ENCODE data around the gene RCHY1. TPM values are rescaled to one million over a fixed set of nuclear protein-coding genes. Genes with fewer than 3 reads are reported as not detected.
A peak's percentile ranks its signal among the peaks of the same experiment; 100 is the strongest.

RCHY1 gene
- total and polyA plus RNA-seq, 2 donors from 2014 or later, result 27.8 to 40.2 TPM

- intact Hi-C loops (cut with DNase I), result no loop called here
- Histone ChIP-seq H3K9me3 (ENCODE audit: control insufficient read depth in 2 of 3, insufficient read depth in 1 of 3, low read length in 3 of 3) (no peaks in the 10 kb centered on the region), H3K4me3 (ENCODE audit: low read length in 3 of 3) (no peak overlapping the region), H3K27ac (ENCODE audit: low read depth in 2 of 2, low read length in 2 of 2) (no peak overlapping the region), H3K36me3 (ENCODE audit: control insufficient read depth in 2 of 3, insufficient read depth in 3 of 3, low read length in 3 of 3) (peaks cover 7 to 23% (median 13%) of the 10 kb centered on the region in 3 donors), H3K4me1 (ENCODE audit: control insufficient read depth in 2 of 3, insufficient read depth in 2 of 3, low read depth in 1 of 3, low read length in 3 of 3) (no peaks in the 10 kb centered on the region), H3K27me3 (ENCODE audit: control insufficient read depth, insufficient read depth, low read length) (no peaks in the 10 kb centered on the region), H3K9ac (ENCODE audit: low read length in 3 of 3) (no peak overlapping the region)
- FAIRE-seq, result peak; percentile 60
- TF ChIP-seq CTCF (IDR thresholded peaks at IDR 0.05; ENCODE audit: borderline replicate concordance, extremely low read depth, insufficient read depth), result no peak
- no peak for DNase-seq
Measured at GRCh38 chr4:75494563-75494962, 19.6 kb downstream of the RCHY1 start.

- peak; percentile 87 for FAIRE-seq
- DNase-seq, result peak in 2 of 5 donors; percentile 40 to 64
- TF ChIP-seq CTCF (IDR thresholded peaks at IDR 0.05; ENCODE audit: borderline replicate concordance, extremely low read depth, insufficient read depth), result peak; percentile 2
- Histone ChIP-seq H3K27me3 (ENCODE audit: control insufficient read depth, insufficient read depth, low read length) (no peaks in the 10 kb centered on the region), H3K27ac (ENCODE audit: low read depth in 2 of 2, low read length in 2 of 2) (no peak overlapping the region), H3K9ac (ENCODE audit: low read length in 3 of 3) (no peak overlapping the region), H3K36me3 (ENCODE audit: control insufficient read depth in 2 of 3, insufficient read depth in 3 of 3, low read length in 3 of 3) (peaks cover 5 to 29% (median 9%) of the 10 kb centered on the region in 3 donors), H3K9me3 (ENCODE audit: control insufficient read depth in 2 of 3, insufficient read depth in 1 of 3, low read length in 3 of 3) (no peaks in the 10 kb centered on the region), H3K4me1 (ENCODE audit: control insufficient read depth in 2 of 3, insufficient read depth in 2 of 3, low read depth in 1 of 3, low read length in 3 of 3) (no peaks in the 10 kb centered on the region), H3K4me3 (ENCODE audit: low read length in 3 of 3) (no peak overlapping the region)
- intact Hi-C loops (cut with DNase I), result no loop called here
Measured at GRCh38 chr4:75490155-75490554, 24.0 kb downstream of the RCHY1 start.

- Histone ChIP-seq H3K4me1 (ENCODE audit: control insufficient read depth in 2 of 3, insufficient read depth in 2 of 3, low read depth in 1 of 3, low read length in 3 of 3) (no peaks in the 10 kb centered on the region), H3K27ac (ENCODE audit: low read depth in 2 of 2, low read length in 2 of 2) (no peak overlapping the region), H3K36me3 (ENCODE audit: control insufficient read depth in 2 of 3, insufficient read depth in 3 of 3, low read length in 3 of 3) (peaks cover 1 to 35% (median 17%) of the 10 kb centered on the region in 3 donors), H3K9me3 (ENCODE audit: control insufficient read depth in 2 of 3, insufficient read depth in 1 of 3, low read length in 3 of 3) (no peaks in the 10 kb centered on the region), H3K27me3 (ENCODE audit: control insufficient read depth, insufficient read depth, low read length) (no peaks in the 10 kb centered on the region), H3K4me3 (ENCODE audit: low read length in 3 of 3) (no peak overlapping the region), H3K9ac (ENCODE audit: low read length in 3 of 3) (no peak overlapping the region)
- FAIRE-seq, result no peak
- intact Hi-C loops (cut with DNase I), result no loop called here
- TF ChIP-seq CTCF (IDR thresholded peaks at IDR 0.05; ENCODE audit: borderline replicate concordance, extremely low read depth, insufficient read depth), result no peak
- DNase-seq, result no peak
Measured at GRCh38 chr4:75484190-75484589, 30.0 kb downstream of the RCHY1 start.

- no peak overlapping the region for H3K9ac ChIP-seq (ENCODE audit: low read length in 3 of 3)
- intact Hi-C loops (cut with DNase I), result no loop called here
- no peak for FAIRE-seq
Measured at GRCh38 chr4:75477201-75477600, 37.0 kb downstream of the RCHY1 start.

More at GRCh38 chr4:75477201-75477600, 37.0 kb downstream of the RCHY1 start:
- no peak for DNase-seq
- H3K4me3 ChIP-seq (ENCODE audit: low read length in 3 of 3), result no peak overlapping the region
- no peak overlapping the region for H3K27ac ChIP-seq (ENCODE audit: low read depth in 2 of 2, low read length in 2 of 2)
- TF ChIP-seq CTCF (IDR thresholded peaks at IDR 0.05; ENCODE audit: borderline replicate concordance, extremely low read depth, insufficient read depth), result no peak
- H3K4me1 ChIP-seq (ENCODE audit: control insufficient read depth in 2 of 3, insufficient read depth in 2 of 3, low read depth in 1 of 3, low read length in 3 of 3), result peaks cover 0 to 4% (median 0%) of the 10 kb centered on the region in 3 donors
- H3K9me3 ChIP-seq (ENCODE audit: control insufficient read depth in 2 of 3, insufficient read depth in 1 of 3, low read length in 3 of 3), result no peaks in the 10 kb centered on the region
- H3K27me3 ChIP-seq (ENCODE audit: control insufficient read depth, insufficient read depth, low read length), result no peaks in the 10 kb centered on the region
- peaks cover 0 to 29% (median 18%) of the 10 kb centered on the region in 3 donors for H3K36me3 ChIP-seq (ENCODE audit: control insufficient read depth in 2 of 3, insufficient read depth in 3 of 3, low read length in 3 of 3)

Data from kidney (tissue), 14 donors.